OCI-M2 (cell line): ENCODE results near the gene CIB4.

Experiments
- DNase-seq: peaks from one replicate; lab custom pipeline; 2025; ENCODE audit not compliant: unreplicated experiment; lab: John Stamatoyannopoulos, UW

The CIB4 gene

DNA sequence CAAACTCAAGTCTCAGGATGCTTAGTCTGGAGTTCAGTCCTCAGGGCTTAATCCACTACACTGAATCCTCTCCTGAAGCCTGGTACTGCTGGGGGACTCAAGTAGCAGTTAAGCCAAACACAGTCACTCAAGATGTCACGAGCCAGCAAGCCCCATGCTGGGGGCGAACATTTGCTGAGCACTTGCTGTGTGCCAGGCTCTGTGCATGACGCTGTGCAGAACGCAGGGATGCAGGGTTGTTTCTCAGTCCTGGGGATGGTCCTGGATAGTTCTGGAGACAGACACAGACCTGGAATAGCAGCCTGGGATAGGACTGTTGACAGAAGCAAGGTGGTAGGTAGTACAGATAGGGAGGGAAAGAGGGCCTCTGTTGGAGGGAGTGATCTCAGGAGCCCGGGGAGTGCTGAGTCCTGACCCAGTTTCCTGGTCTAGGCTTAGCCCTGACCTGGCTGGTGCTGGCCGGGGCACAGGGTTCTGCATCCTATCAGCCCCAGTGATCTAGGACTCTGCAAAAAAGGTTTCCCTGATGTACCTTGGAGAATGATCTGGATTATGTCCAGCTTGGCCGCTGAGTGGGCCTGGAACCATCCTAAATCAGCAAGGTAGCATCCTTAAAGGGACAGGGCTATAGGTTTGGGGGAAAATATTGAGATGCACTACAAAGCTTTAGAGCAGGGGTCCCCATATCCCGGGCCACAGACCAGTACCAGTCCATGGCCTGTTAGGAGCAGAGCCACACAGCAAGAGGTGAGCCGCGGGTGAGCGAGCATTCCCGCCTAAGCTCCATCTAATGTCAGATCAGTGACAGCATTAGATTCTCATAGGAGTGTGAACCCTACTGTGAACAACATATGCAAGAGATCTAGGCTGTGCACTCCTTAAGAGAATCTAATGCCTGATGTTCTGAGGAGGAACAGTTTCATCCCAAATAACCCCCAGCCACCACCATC, 108.6 kb downstream of the CIB4 start:
- DNase-seq = no peak
